ENCODE data around the gene NRXN3.
"Not testable (repeated sequence)": the region's sequence is repeated elsewhere in the genome, so short reads cannot be mapped to it uniquely, and the experiment has no call there.

NRXN3 gene

DNA sequence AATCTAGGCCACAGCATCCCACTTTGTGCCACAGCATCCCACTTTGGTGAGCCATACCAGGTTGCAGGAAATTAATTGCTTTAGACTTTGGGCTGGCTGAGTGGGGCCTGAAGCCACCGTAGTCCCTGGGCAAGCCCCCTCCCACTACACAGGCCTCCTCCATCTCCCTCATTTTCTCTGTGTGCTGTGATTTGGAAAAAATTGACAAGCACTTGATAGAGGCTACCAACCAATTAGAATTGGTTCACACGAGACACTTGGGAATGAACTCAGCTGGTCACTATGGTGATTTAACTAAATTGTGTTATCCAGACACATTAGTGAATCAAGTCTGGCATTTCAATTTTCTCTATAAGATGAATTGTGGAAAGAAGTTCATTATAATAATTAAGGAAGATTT lies 1560.0 kb downstream of the NRXN3 start:
- no peak for DNase-seq

DNA sequence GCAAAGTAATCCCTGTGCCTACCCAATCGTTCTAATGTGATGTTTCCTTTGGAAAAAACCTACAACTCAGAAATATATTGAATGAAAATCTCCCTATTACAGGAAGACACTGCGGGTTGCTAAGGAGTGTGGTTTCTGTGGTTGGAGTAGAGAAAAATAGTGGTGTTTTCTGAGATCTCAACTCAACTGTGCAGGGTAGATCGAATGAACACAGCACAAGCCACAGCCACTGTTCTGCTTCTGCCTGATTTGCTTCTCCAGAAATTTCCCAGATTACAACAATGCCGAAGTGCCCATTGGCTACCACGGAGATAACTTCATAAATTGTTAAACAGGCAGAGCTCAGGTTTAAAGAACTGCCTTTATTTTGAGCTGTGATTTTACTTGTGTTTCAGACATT lies 1560.8 kb downstream of the NRXN3 start:
- DNase-seq: no peak

DNA sequence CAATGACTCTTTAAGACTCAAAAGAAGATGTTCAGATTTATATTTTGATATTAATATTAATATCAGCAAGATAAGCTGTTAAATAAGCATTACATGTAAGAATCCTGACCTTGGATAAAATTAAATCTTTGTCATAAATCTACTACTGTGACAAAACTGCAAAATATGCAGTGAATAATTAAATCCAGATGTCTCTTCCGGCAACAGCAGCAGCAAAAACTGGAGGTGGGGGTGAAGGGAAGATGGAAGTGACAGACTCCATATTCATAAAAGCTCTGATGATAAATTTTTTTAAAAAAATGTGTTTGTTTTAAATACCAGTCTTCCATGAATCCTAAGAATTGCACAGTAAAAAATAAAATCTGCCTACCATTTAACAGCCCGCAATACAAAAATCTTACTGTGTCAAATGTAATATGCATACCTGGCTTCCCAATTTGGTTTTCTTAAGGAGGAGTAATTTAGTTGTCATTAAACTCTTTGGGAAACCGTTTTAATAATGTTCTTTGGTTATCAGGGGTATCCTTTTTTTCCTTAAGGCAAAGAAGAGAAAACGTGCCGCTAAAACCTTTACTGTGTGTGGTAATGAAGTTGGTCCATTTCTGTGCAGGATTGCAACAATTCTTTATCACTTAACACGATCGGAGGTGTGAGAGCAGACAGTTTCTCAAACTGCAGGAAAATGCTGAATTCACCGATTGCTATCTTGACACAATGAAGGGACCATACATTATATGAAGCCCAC lies 1562.9 kb downstream of the NRXN3 start:
- no peak for DNase-seq

DNA sequence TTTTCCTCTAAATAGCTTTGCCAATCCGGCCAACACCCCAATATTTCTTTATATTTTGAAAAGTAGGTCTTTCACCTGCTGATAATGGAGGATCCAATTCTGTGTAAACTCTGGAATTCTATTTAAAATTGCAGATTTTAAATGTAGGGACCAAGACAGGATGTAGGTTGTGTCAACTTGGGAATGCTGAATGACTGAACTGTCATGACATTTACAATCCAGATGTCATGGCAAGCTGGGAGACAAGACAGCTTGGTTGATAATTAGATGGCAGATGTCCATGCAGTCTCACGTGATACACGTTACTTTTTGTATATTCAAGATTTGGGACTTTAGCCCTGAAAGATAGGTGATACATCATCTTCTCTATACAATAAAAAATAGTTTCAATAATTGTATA lies 1564.0 kb downstream of the NRXN3 start:
- DNase-seq: no peak

DNA sequence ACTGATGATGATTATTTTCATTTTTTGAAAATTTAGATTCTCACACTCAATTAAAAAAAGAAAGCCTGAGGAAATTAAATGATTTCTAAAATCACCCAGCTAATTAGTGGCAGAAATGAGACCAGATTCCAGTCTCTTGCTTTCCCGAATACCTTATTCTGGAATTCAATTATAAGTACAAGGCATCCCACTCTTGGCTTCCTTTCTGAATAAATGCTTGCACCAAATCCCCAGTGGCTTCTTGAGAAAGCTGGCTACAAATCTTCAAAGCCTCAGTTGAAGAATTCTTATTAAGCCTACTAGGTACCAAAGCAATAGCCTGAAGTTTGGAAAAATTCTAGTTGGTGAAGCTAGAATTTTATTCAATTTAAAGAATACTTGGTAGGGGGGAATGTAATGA lies 1564.5 kb downstream of the NRXN3 start:
- no peak for DNase-seq

DNA sequence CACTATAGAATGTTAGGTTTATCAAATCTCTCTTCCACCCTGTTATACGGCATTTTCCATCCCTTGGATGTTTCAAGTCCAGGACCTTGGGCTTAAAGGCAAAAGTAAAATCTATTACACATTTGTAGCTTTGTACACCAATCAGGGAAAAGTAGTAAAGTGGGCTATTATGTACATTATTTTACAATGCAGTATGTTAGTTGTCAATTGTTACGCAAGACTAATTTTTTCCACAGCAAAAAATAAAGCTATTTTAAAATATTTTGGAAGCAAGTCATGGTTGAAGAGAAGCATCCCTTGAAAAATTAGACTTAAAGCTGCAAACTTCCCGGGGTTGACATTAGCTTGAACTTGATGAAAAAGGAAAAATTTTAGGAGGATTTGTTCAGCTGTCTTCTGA lies 1564.9 kb downstream of the NRXN3 start:
- DNase-seq: no peak

DNA sequence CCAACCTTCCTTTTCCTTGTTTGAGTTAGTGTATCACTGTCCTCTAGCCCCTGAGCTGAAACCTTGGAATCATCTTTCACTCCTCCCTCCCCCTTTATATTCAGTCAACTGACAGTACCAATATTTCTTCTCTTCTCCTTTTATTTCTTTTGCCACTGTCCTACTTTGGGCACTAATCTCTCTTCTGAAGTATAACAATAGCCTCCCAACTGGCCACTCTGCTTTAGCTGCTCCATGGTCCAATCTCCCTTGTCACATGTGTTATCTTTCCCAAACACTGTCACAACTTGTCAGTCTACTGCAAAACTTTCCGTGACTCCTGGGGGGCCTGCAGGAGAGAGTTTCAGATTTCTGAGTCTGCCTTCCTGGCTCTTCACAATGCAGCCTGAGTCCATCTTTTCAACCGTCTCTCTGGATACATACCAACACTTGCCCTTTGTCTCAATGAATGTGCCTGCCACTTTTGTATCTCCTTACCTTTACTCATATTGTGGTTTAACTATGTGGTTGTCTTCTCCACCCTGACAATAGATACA lies 1570.0 kb downstream of the NRXN3 start:
- no peak for DNase-seq

DNA sequence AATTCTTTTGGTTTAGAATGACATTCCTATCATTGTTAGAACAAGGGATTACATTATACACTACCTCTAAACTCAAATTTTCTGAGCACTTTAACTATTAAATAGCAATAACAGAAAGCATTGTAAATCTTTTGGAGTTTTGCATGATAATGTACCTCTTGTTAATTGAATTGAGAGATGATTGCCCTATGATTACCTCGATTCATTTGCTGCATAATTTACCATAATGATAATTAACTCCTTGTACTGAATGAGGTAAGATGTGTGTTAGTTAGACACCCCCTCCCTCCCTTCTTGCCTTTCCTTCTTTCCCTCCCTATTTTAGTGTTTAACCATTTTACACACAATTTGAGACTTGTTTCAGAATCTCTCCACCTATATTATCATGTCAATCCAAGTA lies 1572.0 kb downstream of the NRXN3 start:
- no peak for DNase-seq

DNA sequence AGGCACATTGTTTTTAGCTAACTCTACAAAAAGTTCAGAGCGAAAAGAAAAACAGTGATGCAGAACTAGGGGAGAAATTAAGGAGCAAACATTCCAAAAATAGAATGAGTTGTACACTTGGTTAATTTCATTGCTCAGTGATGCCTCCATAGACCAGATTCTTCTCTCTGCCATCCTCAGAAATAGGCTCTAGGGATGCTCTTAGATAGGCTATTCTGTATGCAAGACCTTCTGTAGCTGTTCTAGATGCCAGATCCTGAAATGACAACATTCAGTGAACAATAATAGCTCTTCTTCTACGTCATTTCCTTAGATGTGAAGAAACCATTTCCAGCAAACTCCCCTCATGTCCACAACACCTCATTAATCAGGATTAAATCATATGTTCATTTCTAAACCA lies 1574.9 kb downstream of the NRXN3 start:
- DNase-seq: no peak

DNA sequence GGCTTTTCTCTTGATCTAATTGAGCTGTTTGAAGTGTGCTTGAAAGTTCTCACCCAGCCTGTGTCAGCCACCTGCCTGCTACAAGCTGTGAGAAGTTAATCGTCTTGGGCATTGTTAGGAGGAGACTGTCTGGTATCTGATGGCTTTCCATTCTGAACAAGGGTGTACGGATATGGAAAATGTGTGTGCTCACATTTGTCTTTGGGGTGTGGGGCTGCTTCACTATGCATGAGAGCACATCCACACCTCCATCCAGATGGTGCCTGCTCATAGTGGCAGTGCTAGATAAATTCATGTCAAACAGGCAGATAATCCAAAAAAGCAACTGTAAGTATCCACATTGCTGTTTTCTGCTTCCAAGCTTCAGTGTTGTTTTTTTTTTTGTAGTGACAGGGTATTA lies 1578.9 kb downstream of the NRXN3 start:
- peak; percentile 85 for DNase-seq

DNA sequence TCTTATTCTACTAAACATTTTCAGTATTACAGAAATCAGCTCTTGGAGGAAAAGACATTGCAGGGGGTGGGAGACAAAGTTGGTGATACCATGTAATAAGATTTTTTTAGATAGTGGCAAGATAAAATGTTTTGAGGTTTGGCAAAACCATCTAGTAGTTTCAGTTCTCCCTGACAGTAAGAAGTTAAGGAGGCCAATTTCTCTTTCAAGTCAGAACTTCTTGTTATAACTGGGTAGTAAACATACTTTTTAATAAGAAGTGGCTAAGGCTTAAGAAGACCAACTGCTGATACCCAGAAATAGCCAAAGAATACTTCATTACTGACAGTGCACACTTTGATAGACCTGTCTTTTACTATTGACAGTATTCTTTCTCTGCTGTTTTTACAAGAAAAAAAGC lies 1588.8 kb downstream of the NRXN3 start:
- no peak for DNase-seq

DNA sequence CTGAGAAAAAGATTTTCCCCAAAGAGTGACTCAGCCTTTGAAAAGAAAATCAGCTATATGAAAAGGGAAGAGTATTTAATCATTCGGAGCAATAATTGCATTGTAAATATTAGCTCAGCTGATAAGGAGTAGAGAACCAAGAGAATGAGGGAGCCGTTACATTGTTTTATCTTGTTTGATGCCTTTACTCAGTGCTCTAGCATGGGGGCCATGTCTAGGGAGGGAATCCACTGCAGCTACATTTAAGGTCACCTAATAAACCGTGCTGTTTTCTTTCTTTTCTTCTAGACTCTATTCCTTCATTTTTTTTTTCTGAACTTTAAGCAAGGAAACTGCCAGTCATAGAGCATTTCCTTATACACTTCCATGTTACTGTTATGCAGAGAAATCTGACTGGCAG lies 1594.2 kb downstream of the NRXN3 start:
- peak; percentile 49 for DNase-seq

DNA sequence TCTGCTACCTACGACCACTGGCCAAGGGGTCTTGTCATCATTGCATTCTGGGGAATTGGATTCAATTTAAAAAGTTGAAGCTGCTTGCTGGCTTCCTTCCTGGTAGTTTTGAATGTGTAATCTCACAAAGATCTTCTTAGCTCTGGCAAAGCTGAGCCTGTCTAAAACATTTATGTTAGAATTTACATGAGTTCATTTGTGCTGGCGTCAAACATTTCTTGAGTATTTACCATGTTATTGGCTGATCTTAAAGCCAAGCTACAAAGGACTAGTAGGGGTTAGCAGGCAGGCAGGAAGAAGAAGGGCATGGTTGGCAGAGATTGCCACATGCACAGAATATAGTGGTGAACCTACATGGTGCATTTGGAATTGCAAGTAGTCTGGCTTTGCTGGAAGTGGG lies 1596.3 kb downstream of the NRXN3 start:
- DNase-seq: no peak

DNA sequence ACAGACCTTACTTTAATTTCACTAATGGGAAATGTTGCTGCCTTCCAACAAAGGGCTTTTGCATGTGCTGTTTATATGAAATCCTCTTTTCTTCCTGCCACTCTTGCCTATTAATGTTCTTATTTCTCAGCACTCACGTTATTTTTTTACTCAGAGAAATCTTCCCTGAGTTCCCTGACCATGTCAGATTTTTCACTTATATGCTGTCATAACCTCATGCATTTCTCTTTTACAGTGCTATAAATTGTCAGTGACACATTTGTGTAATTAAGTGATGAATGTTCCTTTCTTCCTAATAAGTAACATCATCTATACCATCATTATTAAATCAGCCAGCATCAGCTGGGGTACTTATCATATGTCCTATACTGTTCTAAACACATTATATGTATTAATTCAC lies 1597.1 kb downstream of the NRXN3 start:
- no peak for DNase-seq

DNA sequence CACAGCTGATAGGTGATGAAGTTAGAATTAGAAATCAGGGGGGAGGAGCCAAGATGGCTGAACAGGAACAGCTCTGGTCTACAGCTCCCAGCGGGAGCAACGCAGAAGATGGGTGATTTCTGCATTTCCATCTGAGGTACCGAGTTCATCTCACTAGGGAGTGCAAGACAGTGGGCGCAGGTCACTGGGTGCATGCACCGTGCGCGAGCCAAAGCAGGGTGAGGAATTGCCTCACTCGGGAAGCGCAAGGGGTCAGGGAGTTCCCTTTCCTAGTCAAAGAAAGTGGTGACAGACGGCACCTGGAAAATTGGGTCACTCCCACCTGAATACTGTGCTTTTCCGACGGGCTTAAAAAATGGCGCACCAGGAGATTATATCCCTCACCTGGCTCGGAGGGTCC lies 1597.5 kb downstream of the NRXN3 start:
- not testable (repeated sequence) for DNase-seq

DNA sequence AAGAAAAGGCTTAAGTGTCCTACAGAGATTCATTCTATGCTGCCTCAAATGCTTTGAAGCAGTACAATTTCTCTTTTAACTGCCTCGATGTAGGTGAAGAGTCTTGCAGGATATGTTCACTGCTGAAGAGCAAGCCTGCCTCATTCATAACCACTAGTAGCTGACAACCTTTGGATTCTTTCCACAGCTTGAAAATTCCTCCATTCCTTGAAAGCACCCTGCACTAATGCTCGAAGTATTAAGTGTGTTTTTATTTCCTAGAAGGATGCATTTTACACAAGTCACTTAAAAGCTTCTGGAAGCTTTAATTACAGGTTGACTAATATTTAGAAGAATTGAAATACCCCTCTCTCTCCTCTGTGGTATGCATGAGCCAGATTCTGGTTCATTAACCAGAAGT lies 1611.7 kb downstream of the NRXN3 start:
- peak; percentile 67 for DNase-seq

DNA sequence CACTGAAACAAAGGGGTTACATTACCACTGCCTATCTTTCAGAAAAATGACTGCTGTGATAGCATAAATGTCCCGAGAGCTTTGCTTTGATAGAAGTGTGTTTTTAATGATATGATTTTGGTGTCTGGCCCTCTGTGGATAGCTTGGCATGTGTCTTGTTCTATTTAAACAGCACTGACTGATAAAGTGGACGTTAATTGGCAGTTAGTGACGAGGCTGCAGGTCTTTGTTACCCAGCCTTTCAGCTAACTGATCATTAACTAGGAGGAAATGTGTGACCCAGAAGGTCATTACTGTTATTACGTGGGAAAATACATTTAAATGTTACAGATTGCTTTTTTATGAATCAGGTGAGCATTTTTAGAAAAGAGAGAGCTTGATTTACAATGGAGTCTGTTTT lies 1612.9 kb downstream of the NRXN3 start:
- DNase-seq: no peak

DNA sequence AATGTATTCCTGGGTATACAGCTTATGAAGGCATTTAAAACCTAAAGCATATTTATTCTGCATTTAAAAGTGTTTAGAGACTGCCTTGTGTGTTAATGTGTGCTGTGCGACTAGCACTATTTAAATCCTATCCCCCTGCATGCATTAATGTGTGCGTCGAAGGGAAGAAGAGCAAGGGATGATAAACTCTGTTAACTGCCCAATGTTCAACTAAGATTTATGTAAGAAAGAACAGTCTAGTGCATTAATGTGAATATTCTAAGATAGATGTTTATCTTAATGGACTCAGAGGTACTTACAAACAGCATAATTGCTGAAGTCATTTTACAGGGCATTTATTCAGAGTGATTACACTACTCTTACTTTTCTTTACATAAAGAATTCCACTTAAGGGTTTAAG lies 1616.3 kb downstream of the NRXN3 start:
- DNase-seq: no peak

DNA sequence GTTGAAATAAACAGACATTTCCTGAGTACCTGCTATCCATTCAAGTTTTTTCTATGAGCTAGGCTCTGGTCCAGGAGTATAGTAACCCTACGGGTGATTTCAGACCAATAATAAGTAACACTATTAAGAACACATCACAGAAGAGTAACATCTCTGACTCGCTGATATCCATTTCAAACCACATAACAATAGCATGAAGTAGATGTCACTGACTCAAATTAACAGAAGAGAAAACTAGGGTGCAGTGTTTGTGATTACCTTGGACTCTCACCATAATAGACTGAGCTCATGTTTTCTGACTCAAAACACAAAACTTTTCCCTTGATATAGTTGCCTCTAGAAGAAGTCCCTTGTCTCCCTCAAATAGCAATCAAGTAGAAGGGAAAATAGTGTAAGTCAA lies 1618.2 kb downstream of the NRXN3 start:
- DNase-seq: no peak

DNA sequence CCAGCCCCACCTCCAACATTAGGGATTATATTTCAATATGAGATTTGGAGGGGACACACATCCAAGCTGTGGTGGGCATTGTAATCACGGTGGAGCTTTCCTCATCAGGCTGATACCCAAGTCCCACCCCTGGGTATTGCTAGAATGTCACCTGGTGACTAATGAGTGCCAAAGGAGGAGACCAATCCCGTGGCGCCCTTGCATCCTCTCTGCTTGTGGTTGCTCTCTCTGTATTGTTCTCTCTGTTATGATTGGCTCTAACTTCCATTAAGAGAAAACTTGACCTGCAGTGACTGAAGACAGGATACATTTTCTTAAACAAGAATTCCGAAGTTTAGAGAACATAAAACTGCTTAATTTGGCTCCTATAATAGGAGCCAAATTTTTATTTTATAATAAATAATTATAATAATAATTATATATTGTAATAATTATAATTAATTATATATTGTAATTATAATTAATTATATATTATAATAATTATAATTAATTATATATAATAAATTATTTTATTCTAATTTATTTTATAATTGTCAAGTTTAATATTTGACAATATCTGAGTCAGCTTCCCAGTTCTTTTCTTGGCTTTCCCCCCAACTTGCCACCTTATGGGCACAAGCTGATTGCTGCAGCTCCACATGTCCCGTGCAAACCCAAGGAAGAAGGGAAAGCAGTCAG lies 1621.0 kb downstream of the NRXN3 start:
- no peak for DNase-seq

DNA sequence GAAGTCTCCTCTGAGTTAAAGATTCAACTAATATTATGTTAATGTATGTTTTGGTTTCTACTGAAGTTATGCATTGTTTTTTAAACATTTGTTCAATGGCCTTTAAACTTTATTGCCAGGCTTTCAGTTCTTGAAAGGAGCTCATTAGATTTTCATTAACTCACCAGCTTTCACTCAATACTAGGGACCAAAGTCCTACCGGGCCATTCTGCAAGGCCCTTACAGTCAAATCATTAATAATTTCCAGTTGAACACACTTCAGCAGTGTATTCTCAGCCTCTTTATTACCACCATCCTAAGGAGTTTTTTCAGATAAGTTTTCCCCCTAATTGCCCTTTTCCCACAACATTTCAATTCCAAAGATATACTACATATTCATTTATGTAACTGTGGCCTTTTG lies 1631.9 kb downstream of the NRXN3 start:
- no peak for DNase-seq

DNA sequence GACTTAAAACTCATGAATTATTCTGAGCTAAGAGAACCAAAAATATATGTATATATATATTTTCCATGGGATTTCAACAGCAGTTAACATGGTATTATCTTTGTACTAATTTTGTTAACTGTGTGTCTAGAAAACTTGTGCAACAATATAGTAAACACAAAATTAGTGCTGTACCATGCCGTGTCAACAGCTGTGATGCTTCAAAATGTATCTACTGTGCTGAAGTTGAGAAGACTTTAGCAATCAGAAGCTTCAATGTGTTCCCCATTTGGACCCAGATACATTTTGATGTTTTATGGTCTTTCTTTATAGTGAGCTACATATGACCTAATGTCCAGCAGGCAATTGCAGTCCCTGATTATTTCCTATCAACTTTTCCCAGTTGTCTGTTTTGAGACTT lies 1635.5 kb downstream of the NRXN3 start:
- no peak for DNase-seq

DNA sequence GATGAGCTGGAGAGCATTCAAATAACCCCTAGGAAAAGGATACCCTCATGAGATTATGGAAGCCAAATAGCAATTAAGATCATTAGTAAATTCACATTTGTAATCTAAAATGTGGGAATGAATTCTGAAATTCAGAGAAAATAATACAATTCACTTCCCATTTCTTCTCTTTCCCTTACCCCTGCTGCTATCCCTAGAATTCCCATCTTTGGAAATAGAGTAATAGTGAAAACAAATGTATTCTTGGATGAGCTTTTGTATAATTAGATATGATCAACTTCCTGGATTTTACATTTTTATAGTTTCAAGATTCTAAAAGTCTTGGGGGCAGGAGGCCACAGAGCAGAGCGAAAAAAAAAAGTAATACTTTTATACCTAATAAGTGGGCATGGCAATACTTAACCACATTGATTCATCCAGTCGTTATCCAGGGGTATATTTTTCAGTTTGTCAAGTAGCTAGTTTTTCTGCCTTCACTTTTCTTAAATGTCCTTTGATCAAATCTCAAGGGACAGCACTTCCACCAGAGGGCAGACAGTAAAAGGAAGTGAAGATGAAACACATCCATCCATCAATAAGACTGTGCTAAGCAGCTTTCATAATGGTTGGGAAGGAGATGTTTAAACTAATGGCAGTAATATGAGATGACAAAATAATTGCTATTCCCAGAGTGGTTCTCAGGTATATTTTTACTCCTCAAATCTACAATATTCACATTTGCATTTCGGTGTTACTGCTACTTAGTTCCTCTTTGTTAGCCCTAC lies 1639.9 kb downstream of the NRXN3 start:
- peak; percentile 32 for DNase-seq
